SU-DHL-6 (cell line): ENCODE data around the gene ATG2A.

ENCODE experiments used
- H2AFZ ChIP-seq: fragments of 200-600 bp; sonication (generic); 2 replicates; pipeline ENCODE4 v1.6.1; 2014; ENCODE audit warnings: low read depth, mild to moderate bottlenecking, moderate library complexity, mixed read lengths, antibody characterized with exemption, low read length; ENCODE audit not compliant: severe bottlenecking
- H3F3A ChIP-seq: fragments of 200-600 bp; shearing (Covaris generic); 2 replicates; pipeline ENCODE4 v1.6.0; 2016; ENCODE audit warnings: antibody characterized with exemption, mild to moderate bottlenecking; ENCODE audit not compliant: insufficient read depth
- H3K27ac ChIP-seq: fragments of 200-600 bp; sonication (generic); 2 replicates; pipeline ENCODE4 v1.5.1; 2016; ENCODE audit warnings: low read depth, mild to moderate bottlenecking, low read length, moderate library complexity, mixed read lengths
- H3K27me3 ChIP-seq: fragments of 200-600 bp; sonication (generic), shearing (Covaris generic); 2 replicates; pipeline ENCODE4 v1.6.0; 2014; ENCODE audit warnings: mild to moderate bottlenecking, low read length
- H3K36me3 ChIP-seq: fragments of 200-600 bp; sonication (generic); 2 replicates; pipeline ENCODE4 v1.6.1; 2014; ENCODE audit warnings: mild to moderate bottlenecking, low read length, mixed read lengths
- H3K4me2 ChIP-seq: fragments of 300-600, 200-600 bp; shearing (Covaris generic), sonication (generic); 2 replicates; pipeline ENCODE4 v1.6.0; 2014; ENCODE audit warnings: low read length, low read depth, mild to moderate bottlenecking; ENCODE audit not compliant: poor library complexity, severe bottlenecking
- H3K4me3 ChIP-seq: fragments of 200-600 bp; sonication (generic); 2 replicates; pipeline ENCODE4 v1.5.1; 2014; ENCODE audit warnings: antibody characterized with exemption, low read length, mild to moderate bottlenecking, mixed read lengths; ENCODE audit not compliant: insufficient read depth, poor library complexity, severe bottlenecking
- H3K79me2 ChIP-seq: fragments of 200-600 bp; sonication (generic); 2 replicates; pipeline ENCODE4 v1.6.1; 2014; ENCODE audit warnings: mild to moderate bottlenecking, low read length, moderate library complexity; ENCODE audit not compliant: insufficient read depth
- H3K9ac ChIP-seq: fragments of 200-600 bp; sonication (generic); 2 replicates; pipeline ENCODE4 v1.7.0; 2014; ENCODE audit warnings: mild to moderate bottlenecking, low read length
- H3K9me2 ChIP-seq: fragments of 200-600 bp; sonication (generic); replicated peaks from 2 replicates; pipeline ENCODE4 v1.6.1; 2014; ENCODE audit warnings: low read length; ENCODE audit not compliant: insufficient read depth
- H3K9me3 ChIP-seq: fragments of 200-600 bp; sonication (generic); 2 replicates; pipeline ENCODE4 v1.6.1; 2014; ENCODE audit warnings: low read length, mixed read lengths; ENCODE audit not compliant: insufficient read depth
- H4K20me1 ChIP-seq: fragments of 200-600 bp; sonication (generic); 2 replicates; pipeline ENCODE4 v1.6.1; 2014; ENCODE audit warnings: low read depth, mild to moderate bottlenecking, antibody characterized with exemption, low read length, moderate library complexity, mixed read lengths
- CTCF ChIP-seq: fragments of 200-600 bp; sonication (generic); IDR thresholded peaks from one replicate; pipeline ENCODE4 v1.5.1; 2017; ENCODE audit warnings: antibody characterized with exemption, mild to moderate bottlenecking, low read length, moderate library complexity; ENCODE audit not compliant: insufficient read depth, poor library complexity, severe bottlenecking
- EZH2phosphoT487 ChIP-seq: fragments of 200-600 bp; sonication (generic), shearing (Covaris generic); conservative IDR thresholded peaks from 2 replicates; pipeline ENCODE4 v1.6.1; 2018; ENCODE audit warnings: mild to moderate bottlenecking, antibody characterized with exemption, low read length, moderate library complexity, mixed read lengths

ATG2A gene

DNA sequence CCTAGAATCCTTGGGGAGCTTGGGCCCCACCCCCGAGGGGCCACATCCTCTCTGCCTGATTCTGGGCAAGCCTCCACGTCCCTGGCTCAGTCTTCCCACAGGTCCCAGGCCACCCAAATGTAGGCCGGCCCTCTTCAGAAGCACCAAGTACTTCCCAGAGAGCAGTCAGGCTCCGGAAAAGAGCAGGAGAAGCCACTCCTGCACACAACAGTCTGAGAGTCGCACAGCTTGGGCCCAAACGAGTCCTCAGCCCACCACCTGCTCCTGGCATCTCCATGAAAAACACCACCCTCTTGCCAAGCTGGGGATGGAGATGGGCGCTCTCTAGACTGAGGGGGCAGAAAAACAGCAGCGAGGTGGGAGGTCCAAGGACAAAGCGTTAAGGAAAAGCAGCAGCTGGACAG is 54.0 kb downstream of the ATG2A start:
- Histone ChIP-seq H3K4me2 (peak overlapping the region; percentile 62), H2AFZ (no peak overlapping the region), H3K9me3 (no peaks in the 10 kb centered on the region), H3K9ac (peak overlapping the region; percentile 21; the same call in 1 of the 2 replicates), H3F3A (peaks cover 69% of the 10 kb centered on the region), H3K36me3 (peaks cover 15% of the 10 kb centered on the region), H3K27ac (peak overlapping the region; percentile 93), H3K4me3 (no peak overlapping the region), H3K79me2 (peaks cover 82% of the 10 kb centered on the region), H3K9me2 (no peaks in the 10 kb centered on the region), H3K27me3 (no peaks in the 10 kb centered on the region), H4K20me1 (no peaks in the 10 kb centered on the region)
- TF ChIP-seq EZH2phosphoT487 = no peak
- TF ChIP-seq CTCF = no peak

DNA sequence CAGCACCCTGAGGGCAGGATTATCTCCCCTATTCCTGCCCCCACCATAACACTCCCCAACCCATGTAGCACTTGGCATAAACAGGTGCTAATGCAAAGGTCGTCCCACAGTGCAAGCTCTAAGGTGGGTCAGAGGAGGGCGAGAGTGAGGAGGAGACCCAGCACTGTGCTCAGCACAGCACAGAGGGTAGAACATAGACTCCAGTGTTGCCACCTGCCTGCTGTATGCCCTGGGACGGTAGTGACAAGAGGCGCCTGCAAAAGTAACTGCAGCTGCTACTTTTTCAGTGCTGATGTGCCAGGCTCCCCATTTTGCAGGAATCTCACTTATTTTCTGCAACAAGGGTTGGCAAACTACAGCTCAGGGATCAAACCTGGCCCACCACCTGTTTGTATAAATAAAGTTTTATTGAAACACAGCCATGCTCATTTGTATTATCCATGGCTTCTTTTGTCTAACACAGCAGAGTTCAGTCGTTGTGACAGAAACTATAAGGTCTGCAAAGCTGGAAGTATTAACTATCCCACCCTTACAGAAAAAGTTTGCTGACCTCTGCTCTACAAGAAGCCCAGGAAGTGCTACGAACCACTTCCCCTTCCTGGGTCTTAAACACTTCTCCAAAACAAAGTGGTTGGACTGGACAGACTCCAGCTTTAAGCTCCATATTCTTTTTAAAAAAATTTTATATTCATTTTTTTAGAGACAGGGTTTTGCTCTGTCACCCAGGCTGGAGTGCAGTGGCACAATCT is 55.6 kb downstream of the ATG2A start:
- no peaks in the 10 kb centered on the region for H4K20me1 ChIP-seq
- no peaks in the 10 kb centered on the region for H3K9me2 ChIP-seq
- no peak overlapping the region for H2AFZ ChIP-seq
- peaks cover 9% of the 10 kb centered on the region for H3K36me3 ChIP-seq
- H3F3A ChIP-seq = peaks cover 61% of the 10 kb centered on the region
- H3K4me3 ChIP-seq = no peak overlapping the region
- H3K27ac ChIP-seq = peak overlapping the region; percentile 93
- peaks cover 80% of the 10 kb centered on the region for H3K79me2 ChIP-seq
- H3K27me3 ChIP-seq = no peaks in the 10 kb centered on the region
- H3K9me3 ChIP-seq = no peaks in the 10 kb centered on the region
- peak overlapping the region; percentile 41 for H3K9ac ChIP-seq
- TF ChIP-seq CTCF (no peak), EZH2phosphoT487 (no peak)
- H3K4me2 ChIP-seq = peak overlapping the region; percentile 62

DNA sequence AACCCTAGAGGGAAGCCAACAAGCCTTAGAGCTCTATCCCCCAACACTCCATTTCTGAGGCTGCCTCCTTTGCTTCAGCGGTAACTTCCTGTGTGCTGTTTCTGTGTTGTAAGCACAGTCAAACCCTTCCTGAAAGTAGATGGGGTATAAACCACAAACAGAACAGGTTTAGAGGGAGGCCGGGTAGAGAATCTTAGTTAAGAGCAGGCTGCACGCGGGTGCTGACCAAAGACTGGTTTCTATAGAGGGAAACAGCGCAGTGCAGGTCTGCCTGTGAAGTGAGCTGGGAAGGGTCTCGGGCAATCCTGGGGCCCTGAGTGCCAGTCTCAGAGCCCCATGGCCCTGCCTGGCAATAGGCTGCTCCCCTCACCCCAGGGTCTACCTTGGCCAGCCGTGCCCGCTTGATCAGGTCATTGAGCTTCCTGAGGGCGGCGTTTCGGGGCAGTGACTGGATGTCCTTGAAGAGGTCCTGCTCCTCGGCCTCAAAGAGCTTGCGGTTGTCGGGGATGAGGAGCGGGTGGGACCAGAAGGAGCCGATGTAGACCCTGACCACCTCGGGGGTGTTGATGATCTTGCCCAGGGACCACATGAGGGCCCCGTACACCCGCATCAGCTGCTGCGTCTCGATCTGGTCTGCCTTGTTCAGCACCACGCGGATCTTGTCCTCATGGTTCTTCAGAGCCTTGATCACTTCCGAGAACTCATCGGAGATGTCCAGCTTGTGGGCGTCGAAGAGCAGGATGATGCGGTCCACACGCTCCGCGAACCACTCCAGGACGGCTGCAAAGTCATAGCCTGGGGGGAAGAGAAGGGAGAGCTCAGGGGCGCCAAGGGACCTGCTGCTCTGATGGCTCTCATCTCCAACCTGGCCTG is 57.2 kb downstream of the ATG2A start:
- H3K27ac ChIP-seq = peak overlapping the region; percentile 93
- H4K20me1 ChIP-seq = no peaks in the 10 kb centered on the region
- peak overlapping the region; percentile 57 for H3K4me2 ChIP-seq
- H3F3A ChIP-seq = peaks cover 45% of the 10 kb centered on the region
- no peaks in the 10 kb centered on the region for H3K27me3 ChIP-seq
- no peak overlapping the region for H2AFZ ChIP-seq
- H3K9me3 ChIP-seq = no peaks in the 10 kb centered on the region
- H3K9me2 ChIP-seq = no peaks in the 10 kb centered on the region
- H3K9ac ChIP-seq = peak overlapping the region; percentile 52
- H3K79me2 ChIP-seq = peaks cover 66% of the 10 kb centered on the region
- TF ChIP-seq CTCF (no peak), EZH2phosphoT487 (no peak)
- H3K36me3 ChIP-seq = peaks cover 5% of the 10 kb centered on the region; the same call in 1 of the 2 replicates
- H3K4me3 ChIP-seq = no peak overlapping the region
